Lower leg skin (tissue), 4 donors: ENCODE results near the gene NRXN2. TPM values are rescaled to one million over a fixed set of nuclear protein-coding genes. Genes with fewer than 3 reads are reported as not detected.

Experiments used
- DNase-seq, 2 donors: peaks; one replicate each; pipeline ENCODE4 v3.0.0-alpha.2; 2019; ENCODE audit warnings: low spot score in 2 of 2
- H3K4me3 ChIP-seq: fragments of 200-600 bp; sonication (generic); 2 replicates; pipeline ENCODE4 v1.5.1; 2017; ENCODE audit warnings: mild to moderate bottlenecking, low read depth; ENCODE audit not compliant: poor library complexity, severe bottlenecking
- POLR2A ChIP-seq, 2 donors: fragments of 450-650 bp; IDR thresholded peaks; one replicate each; pipeline ENCODE4 v1.6.1; 2016 to 2017; ENCODE audit warnings: antibody characterized with exemption in 2 of 2, mild to moderate bottlenecking in 1 of 2, moderate library complexity in 1 of 2
- WGBS, 2 donors: methylation state at CpG; one replicate each; pipeline ENCODE4 v1.1.5; 2018; 5-methylcytosine and 5-hydroxymethylcytosine counted together
- intact Hi-C: fragments of 100-400 bp; cut with DNase I; formaldehyde crosslinking; loops from one replicate; pipeline ENCODE4 v1.15.0; 2023; ENCODE audit warnings: low total_unique reads
- total RNA-seq, 4 donors: library from RNA; depleted of rRNA; stranded (reverse); fragments of >200 nt; gene quantifications; one replicate each; pipeline ENCODE4 v1.1.0, GENCODE V29; 2016
- TF ChIP-seq, protein P1 (sequence below), 3 donors: fragments of 450-650 bp; IDR thresholded peaks; one replicate each; pipeline ENCODE4 v1.5.1; 2016; ENCODE audit warnings: antibody characterized with exemption in 3 of 3, mild to moderate bottlenecking in 3 of 3, moderate library complexity in 2 of 3

The NRXN2 gene
- total RNA-seq, 4 donors from 2014 or later: 0.27 to 7.0 (median 1.1) TPM; not detected in 1

DNA sequence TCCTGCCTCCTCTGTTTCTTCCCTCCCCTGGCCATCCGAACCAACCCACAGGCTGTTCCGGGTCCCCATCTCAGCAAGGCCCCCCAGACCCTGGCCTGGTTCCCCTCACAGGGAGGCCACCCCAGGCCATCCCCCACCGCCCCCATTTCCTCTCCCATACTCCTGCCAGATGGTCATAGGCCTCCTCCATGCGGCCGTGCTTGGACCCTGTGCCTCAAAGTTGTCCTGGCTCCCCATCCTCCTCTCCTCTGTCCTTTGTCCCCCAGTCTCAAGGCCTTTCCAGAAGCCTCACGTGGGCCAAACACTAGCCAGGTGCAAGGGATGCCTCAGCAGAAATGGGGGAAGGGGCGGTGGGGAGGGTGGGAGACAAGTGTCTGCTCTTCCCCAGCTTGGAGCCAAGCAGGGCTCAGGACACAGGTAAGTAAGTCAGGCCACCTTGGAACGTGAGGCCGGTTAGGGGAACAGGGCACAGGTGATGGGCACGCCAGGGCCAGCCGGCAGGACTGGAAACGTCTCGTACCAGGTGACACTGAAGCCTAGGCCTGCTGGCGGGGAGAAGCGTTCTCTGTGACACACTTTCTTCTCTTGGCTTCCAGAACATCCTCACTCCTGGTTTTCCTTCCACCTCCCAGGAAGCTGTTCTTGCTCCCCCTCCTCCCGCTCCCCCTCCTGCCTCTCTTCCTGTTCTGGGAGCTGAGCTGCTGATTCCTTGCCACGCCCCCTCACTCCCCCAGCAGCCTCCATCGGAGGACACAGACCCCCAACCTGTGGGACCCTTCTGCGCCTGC is 163.5 kb downstream of the NRXN2 start:
- WGBS, 2 donors: 74 to 77% methylated on average over 19 of the region's 19 CpGs
- intact Hi-C loops: no loop called here
- no peak for DNase-seq
- TF ChIP-seq, protein P1, sequence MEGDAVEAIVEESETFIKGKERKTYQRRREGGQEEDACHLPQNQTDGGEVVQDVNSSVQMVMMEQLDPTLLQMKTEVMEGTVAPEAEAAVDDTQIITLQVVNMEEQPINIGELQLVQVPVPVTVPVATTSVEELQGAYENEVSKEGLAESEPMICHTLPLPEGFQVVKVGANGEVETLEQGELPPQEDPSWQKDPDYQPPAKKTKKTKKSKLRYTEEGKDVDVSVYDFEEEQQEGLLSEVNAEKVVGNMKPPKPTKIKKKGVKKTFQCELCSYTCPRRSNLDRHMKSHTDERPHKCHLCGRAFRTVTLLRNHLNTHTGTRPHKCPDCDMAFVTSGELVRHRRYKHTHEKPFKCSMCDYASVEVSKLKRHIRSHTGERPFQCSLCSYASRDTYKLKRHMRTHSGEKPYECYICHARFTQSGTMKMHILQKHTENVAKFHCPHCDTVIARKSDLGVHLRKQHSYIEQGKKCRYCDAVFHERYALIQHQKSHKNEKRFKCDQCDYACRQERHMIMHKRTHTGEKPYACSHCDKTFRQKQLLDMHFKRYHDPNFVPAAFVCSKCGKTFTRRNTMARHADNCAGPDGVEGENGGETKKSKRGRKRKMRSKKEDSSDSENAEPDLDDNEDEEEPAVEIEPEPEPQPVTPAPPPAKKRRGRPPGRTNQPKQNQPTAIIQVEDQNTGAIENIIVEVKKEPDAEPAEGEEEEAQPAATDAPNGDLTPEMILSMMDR (IDR thresholded peaks at IDR 0.05): no peak
- TF ChIP-seq POLR2A (IDR thresholded peaks at IDR 0.05): no peak
- no peak overlapping the region for H3K4me3 ChIP-seq

DNA sequence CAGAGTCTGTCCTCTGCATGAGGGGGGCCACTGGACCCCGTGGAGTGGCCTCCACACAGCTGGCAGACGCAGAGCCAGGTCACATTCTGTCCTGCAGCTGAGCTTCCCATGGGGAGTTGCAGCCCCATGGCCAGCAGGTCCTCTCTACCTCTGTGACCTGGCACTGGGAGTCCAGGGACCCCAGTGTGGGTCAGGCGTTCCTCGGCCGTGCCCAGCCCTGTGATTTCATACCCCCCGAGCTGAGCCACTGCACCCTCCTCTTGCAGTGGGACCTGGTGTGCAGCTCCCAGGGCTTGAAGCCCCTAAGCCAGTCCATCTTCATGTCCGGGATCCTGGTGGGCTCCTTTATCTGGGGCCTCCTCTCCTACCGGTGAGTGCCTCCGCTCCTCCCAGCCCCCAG is 164.1 kb downstream of the NRXN2 start:
- TF ChIP-seq, protein P1 (IDR thresholded peaks at IDR 0.05): no peak
- no peak for TF ChIP-seq POLR2A (IDR thresholded peaks at IDR 0.05)
- intact Hi-C loops: no loop called here
- DNase-seq: no peak
- 90 to 91% methylated on average over 9 of the region's 9 CpGs for WGBS, 2 donors
- H3K4me3 ChIP-seq: no peak overlapping the region

DNA sequence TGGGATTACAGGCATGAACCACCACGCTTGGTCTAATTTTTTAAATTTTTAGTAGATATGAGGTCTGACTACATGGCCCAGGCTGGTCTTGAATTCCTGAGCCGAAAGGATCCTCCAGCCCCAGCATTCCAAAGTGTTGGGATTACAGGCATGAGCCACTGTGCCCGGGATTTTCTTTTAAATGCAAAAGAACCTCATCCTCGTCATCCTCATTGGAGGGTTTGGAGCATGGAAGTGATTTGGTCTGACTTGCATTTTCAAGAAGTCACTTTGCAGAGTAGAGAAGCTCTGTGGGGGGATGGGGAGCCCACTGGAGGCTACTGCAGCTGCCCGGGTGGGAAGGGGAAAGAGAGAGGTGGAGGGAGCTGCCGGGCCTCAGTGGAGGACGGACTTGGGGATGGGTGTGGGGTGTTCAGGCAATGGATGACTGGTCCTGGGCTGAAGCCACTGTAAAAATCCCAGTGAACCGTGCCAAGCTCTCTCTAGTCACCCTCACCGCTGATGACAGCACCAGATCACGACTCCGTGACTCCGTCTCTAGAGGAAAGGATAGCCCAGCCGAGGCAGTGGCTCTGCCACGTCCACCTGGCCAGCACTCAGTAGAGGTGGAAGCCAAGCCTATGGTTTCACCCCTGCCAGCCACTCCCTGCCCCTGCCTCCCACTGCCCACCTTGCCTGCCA is 164.8 kb downstream of the NRXN2 start:
- 81 to 82% methylated on average over 14 of the region's 14 CpGs for WGBS, 2 donors
- DNase-seq: no peak
- TF ChIP-seq, protein P1 (IDR thresholded peaks at IDR 0.05): no peak
- no peak for TF ChIP-seq POLR2A (IDR thresholded peaks at IDR 0.05)
- H3K4me3 ChIP-seq: no peak overlapping the region
- intact Hi-C loops: no loop called here

DNA sequence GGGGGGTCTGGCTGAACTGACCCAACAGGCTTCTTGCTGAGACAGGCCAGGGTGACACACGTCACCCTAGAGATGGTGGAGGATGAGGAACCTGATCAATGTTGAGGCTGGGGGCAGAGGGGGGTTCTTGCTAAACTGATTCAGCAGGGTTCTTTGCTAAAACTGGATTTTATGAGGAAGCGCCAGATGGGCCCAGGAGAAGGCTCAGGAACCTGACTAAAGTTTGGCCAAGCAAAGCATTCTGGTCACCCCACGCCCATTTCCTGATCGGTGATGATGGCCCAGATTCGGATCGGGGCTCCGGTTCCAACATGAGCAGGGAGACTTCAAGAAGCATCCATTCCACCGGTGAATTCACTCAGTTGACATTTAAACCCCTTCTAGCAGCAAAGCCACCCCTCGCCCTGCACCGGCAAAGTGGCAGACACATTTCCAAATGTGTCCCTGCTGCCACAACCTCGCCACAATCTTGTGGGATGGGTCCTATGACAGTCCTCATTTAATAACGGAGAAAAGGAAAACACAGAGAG is 166.2 kb downstream of the NRXN2 start:
- intact Hi-C loops: no loop called here
- H3K4me3 ChIP-seq: no peak overlapping the region
- WGBS, 2 donors: 86 to 89% methylated on average over 12 of the region's 12 CpGs
- DNase-seq: no peak
- no peak for TF ChIP-seq POLR2A (IDR thresholded peaks at IDR 0.05)
- TF ChIP-seq, protein P1 (IDR thresholded peaks at IDR 0.05): no peak

Other genes with a start within 250 kb of the NRXN2 start
- gene SLC22A11, start 167.3 kb downstream of the NRXN2 start, total RNA-seq: under 1 TPM in 1 of 4 donors, not detected in 3; 0.13 TPM
- not detected for gene SLC22A12, start 132.0 kb downstream of the NRXN2 start, total RNA-seq
- 1 to 10 TPM; 1.1 to 10.0 (median 5.0) TPM for gene RASGRP2, start 20.9 kb upstream of the NRXN2 start, total RNA-seq
- gene PYGM, start 36.8 kb upstream of the NRXN2 start, total RNA-seq: 1 to 10 TPM in 1 of 4 donors, under 1 TPM in 3; 0.11 to 2.0 (median 0.44) TPM
- 100 to 1,000 TPM; 130 to 327 (median 178) TPM for gene SF1, start 55.3 kb upstream of the NRXN2 start, total RNA-seq
- 10 to 100 TPM in 3 of 4 donors, 1 to 10 TPM in 1; 9.3 to 29.8 (median 19.5) TPM for gene MAP4K2, start 80.0 kb upstream of the NRXN2 start, total RNA-seq
- 10 to 100 TPM; 20.5 to 42.7 (median 32.2) TPM for gene MEN1, start 87.4 kb upstream of the NRXN2 start, total RNA-seq
- 10 to 100 TPM; 40.3 to 81.3 (median 50.1) TPM for gene CDC42BPG, start 121.5 kb upstream of the NRXN2 start, total RNA-seq
- gene EHD1, start 155.4 kb upstream of the NRXN2 start, total RNA-seq: 10 to 100 TPM; 81.0 to 98.9 (median 90.5) TPM
- 100 to 1,000 TPM in 1 of 4 donors, 10 to 100 TPM in 3; 73.8 to 118 (median 91.2) TPM for gene ATG2A, start 194.0 kb upstream of the NRXN2 start, total RNA-seq
- gene PPP2R5B, start 201.5 kb upstream of the NRXN2 start, total RNA-seq: 10 to 100 TPM; 21.8 to 43.6 (median 34.0) TPM
- gene GPHA2, start 212.7 kb upstream of the NRXN2 start, total RNA-seq: not detected
- gene MAJIN, start 248.9 kb upstream of the NRXN2 start, total RNA-seq: not detected